Measurements from ENCODE around the gene CDC42BPA.

DNA sequence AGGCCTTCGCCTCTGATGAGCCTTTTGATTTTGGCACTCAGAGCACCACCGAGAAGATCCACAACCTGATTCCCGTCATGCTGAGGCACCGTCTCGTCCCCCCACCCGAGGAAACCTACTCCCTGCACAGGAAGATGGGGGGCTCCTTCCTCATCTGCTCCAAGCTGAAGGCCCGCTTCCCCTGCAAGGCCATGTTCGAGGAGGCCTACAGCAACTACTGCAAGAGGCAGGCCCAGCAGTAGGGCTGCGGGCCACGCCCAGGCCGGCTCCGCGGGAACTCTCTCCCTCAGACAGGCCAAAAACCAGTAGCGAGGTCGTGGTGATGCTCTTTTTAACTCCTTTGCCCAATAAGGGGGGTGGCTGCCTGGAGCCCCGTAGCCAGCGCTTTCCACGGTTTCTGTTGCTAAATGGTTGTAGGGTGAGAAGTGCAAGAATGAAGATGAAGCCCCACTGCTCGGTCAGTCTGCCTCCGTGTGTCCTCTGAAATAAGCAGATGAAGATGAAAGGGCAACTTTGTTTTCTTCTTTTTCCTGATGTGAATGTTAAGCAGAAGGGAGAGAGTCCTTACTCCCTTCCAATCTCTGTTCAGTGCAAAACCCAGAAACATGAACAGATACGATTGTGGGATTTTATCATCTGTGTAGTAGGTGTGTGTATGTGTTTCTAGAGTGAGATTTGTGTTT is 331.7 kb downstream of the CDC42BPA start:
- TF ChIP-seq POLR2AphosphoS5 (IDR thresholded peaks at IDR 0.05; ENCODE audit: insufficient read depth, low read depth, low read length) = no peak
- TF ChIP-seq POLR2A (IDR thresholded peaks at IDR 0.05; ENCODE audit: low read depth, low read length) = no peak

Measured in endothelial cell of umbilical vein (primary cell).